OCI-LY1 (cell line): Measurements from ENCODE around the gene LIMD2.

Experiments used
- H2AFZ ChIP-seq: fragments of 200-600 bp; sonication (generic), shearing (Covaris generic); 2 replicates; pipeline ENCODE4 v1.6.0; 2014; ENCODE audit warnings: antibody characterized with exemption, mild to moderate bottlenecking, low read length
- H3F3A ChIP-seq: fragments of 200-600 bp; sonication (generic), shearing (Covaris generic); 2 replicates; pipeline ENCODE4 v1.6.0; 2014; ENCODE audit warnings: mild to moderate bottlenecking, antibody characterized with exemption, low read length, moderate library complexity; ENCODE audit not compliant: insufficient read depth
- H3K27ac ChIP-seq: fragments of 200-600 bp; sonication (generic); 2 replicates; pipeline ENCODE4 v1.5.1; 2014; ENCODE audit warnings: low read length, mixed run types, mild to moderate bottlenecking, low read depth; ENCODE audit not compliant: poor library complexity, severe bottlenecking
- H3K27me3 ChIP-seq: fragments of 200-600 bp; sonication (generic); 2 replicates; pipeline ENCODE4 v1.6.0; 2014; ENCODE audit warnings: antibody characterized with exemption, mild to moderate bottlenecking, low read length, moderate library complexity; ENCODE audit not compliant: insufficient read depth
- H3K36me3 ChIP-seq: fragments of 200-600 bp; sonication (generic); 2 replicates; pipeline ENCODE4 v1.6.1; 2014; ENCODE audit warnings: mild to moderate bottlenecking, antibody characterized with exemption, low read length, moderate library complexity, mixed read lengths; ENCODE audit not compliant: insufficient read depth
- H3K4me1 ChIP-seq: fragments of 200-600 bp; sonication (generic); 2 replicates; pipeline ENCODE4 v1.5.1; 2014; ENCODE audit warnings: mild to moderate bottlenecking, low read length, moderate library complexity; ENCODE audit not compliant: insufficient read depth, severe bottlenecking
- H3K4me2 ChIP-seq: fragments of 200-600 bp; sonication (generic), shearing (Covaris generic); 2 replicates; pipeline ENCODE4 v1.6.1; 2014; ENCODE audit warnings: low read length
- H3K4me3 ChIP-seq: fragments of 200-600 bp; sonication (generic); 2 replicates; pipeline ENCODE4 v1.5.1; 2014; ENCODE audit warnings: low read length, low read depth, mild to moderate bottlenecking, mixed read lengths; ENCODE audit not compliant: poor library complexity, severe bottlenecking
- H3K79me2 ChIP-seq: fragments of 200-600 bp; shearing (Covaris generic); 2 replicates; pipeline ENCODE4 v1.6.1; 2016; ENCODE audit warnings: mixed run types, low read length, mixed read lengths; ENCODE audit not compliant: insufficient read depth
- H3K9ac ChIP-seq: fragments of 200-600 bp; sonication (generic), shearing (Covaris generic); 2 replicates; pipeline ENCODE4 v1.6.1; 2014; ENCODE audit warnings: mild to moderate bottlenecking, low read length, mixed read lengths
- H3K9me2 ChIP-seq: fragments of 200-600 bp; sonication (generic), shearing (Covaris generic); 2 replicates; pipeline ENCODE4 v1.6.1; 2014; ENCODE audit warnings: low read depth, mild to moderate bottlenecking, low read length, mixed read lengths
- H3K9me3 ChIP-seq: fragments of 200-600 bp; shearing (Covaris generic); 2 replicates; pipeline ENCODE4 v1.6.1; 2014; ENCODE audit warnings: low read length, mixed read lengths
- H4K20me1 ChIP-seq: fragments of 200-600 bp; sonication (generic), shearing (Covaris generic); 2 replicates; pipeline ENCODE4 v1.6.0; 2016; ENCODE audit warnings: mild to moderate bottlenecking, low read length; ENCODE audit not compliant: insufficient read depth
- CTCF ChIP-seq: fragments of 200-600 bp; sonication (generic), shearing (Covaris generic); IDR thresholded peaks from 2 replicates; pipeline ENCODE4 v1.5.1; 2017; ENCODE audit warnings: mild to moderate bottlenecking, antibody characterized with exemption, low read length, moderate library complexity, mixed read lengths
- EZH2 ChIP-seq: fragments of 200-600 bp; sonication (generic), shearing (Covaris generic); IDR thresholded peaks from 2 replicates; pipeline ENCODE4 v1.8.0; 2017; ENCODE audit warnings: borderline replicate concordance, mixed run types, mild to moderate bottlenecking, antibody characterized with exemption, low read length, moderate library complexity, mixed read lengths

Gene LIMD2

GRCh38 chr17:63694229-63694949 is 5.5 kb downstream of the LIMD2 start:
- no peaks in the 10 kb centered on the region for H3K79me2 ChIP-seq
- peaks cover 44% of the 10 kb centered on the region for H3K36me3 ChIP-seq
- no peak for TF ChIP-seq EZH2

GRCh38 chr17:63693411-63694113 is 6.4 kb downstream of the LIMD2 start:
- Histone ChIP-seq H3K36me3 (peaks cover 39% of the 10 kb centered on the region), H3F3A (no peaks in the 10 kb centered on the region)

More at GRCh38 chr17:63694229-63694949, 5.5 kb downstream of the LIMD2 start:
- Histone ChIP-seq H3K4me3 (no peak overlapping the region), H3K4me2 (peak overlapping the region; percentile 92; the same call in 1 of the 2 replicates), H2AFZ (no peak overlapping the region), H3F3A (no peaks in the 10 kb centered on the region), H3K9me3 (no peaks in the 10 kb centered on the region), H3K4me1 (peaks cover 36% of the 10 kb centered on the region), H3K27me3 (no peaks in the 10 kb centered on the region), H3K9me2 (no peaks in the 10 kb centered on the region), H3K9ac (no peak overlapping the region; the same call in 1 of the 2 replicates), H3K27ac (peak overlapping the region; percentile 98), H4K20me1 (no peaks in the 10 kb centered on the region)

GRCh38 chr17:63692195-63692816 is 7.6 kb downstream of the LIMD2 start:
- H3F3A ChIP-seq: no peaks in the 10 kb centered on the region
- H3K27ac ChIP-seq: no peak overlapping the region
- H3K4me3 ChIP-seq: no peak overlapping the region
- no peaks in the 10 kb centered on the region for H3K9me2 ChIP-seq
- H3K9ac ChIP-seq: no peak overlapping the region
- H3K27me3 ChIP-seq: no peaks in the 10 kb centered on the region
- no peaks in the 10 kb centered on the region for H3K79me2 ChIP-seq
- no peak overlapping the region for H2AFZ ChIP-seq
- peaks cover 28% of the 10 kb centered on the region; the same call in 1 of the 2 replicates for H3K36me3 ChIP-seq
- TF ChIP-seq EZH2 (no peak), CTCF (no peak)
- no peaks in the 10 kb centered on the region for H4K20me1 ChIP-seq
- no peaks in the 10 kb centered on the region for H3K9me3 ChIP-seq
- no peak overlapping the region for H3K4me2 ChIP-seq
- H3K4me1 ChIP-seq: peaks cover 31% of the 10 kb centered on the region

More at GRCh38 chr17:63693411-63694113, 6.4 kb downstream of the LIMD2 start:
- TF ChIP-seq EZH2 (no peak), CTCF (no peak)
- H3K9me3 ChIP-seq: no peaks in the 10 kb centered on the region
- H3K27ac ChIP-seq: no peak overlapping the region
- no peak overlapping the region for H3K9ac ChIP-seq
- H4K20me1 ChIP-seq: no peaks in the 10 kb centered on the region
- no peaks in the 10 kb centered on the region for H3K9me2 ChIP-seq
- H3K4me2 ChIP-seq: no peak overlapping the region
- no peaks in the 10 kb centered on the region for H3K27me3 ChIP-seq
- H2AFZ ChIP-seq: no peak overlapping the region
- H3K4me1 ChIP-seq: peaks cover 36% of the 10 kb centered on the region
- H3K79me2 ChIP-seq: no peaks in the 10 kb centered on the region
- no peak overlapping the region for H3K4me3 ChIP-seq
